OCI-LY7 (cell line): Measurements from ENCODE around the gene CCDC78.
"Not testable (repeated sequence)": the region's sequence is repeated elsewhere in the genome, so short reads cannot be mapped to it uniquely, and the experiment has no call there.

Experiments
- EZH2phosphoT487 ChIP-seq: fragments of 200-600 bp; sonication (generic); IDR thresholded peaks from 2 replicates; pipeline ENCODE4 v1.6.1; 2018; ENCODE audit warnings: low read depth, borderline replicate concordance, mild to moderate bottlenecking, mixed run types, antibody characterized with exemption, low read length, moderate library complexity, mixed read lengths
- TF ChIP-seq, protein P1 (sequence below): fragments of 200-600 bp; sonication (generic); conservative IDR thresholded peaks from 2 replicates; pipeline ENCODE4 v1.5.1; 2014; ENCODE audit warnings: mild to moderate bottlenecking, antibody characterized with exemption, low read length, moderate library complexity, mixed read lengths

DNA sequence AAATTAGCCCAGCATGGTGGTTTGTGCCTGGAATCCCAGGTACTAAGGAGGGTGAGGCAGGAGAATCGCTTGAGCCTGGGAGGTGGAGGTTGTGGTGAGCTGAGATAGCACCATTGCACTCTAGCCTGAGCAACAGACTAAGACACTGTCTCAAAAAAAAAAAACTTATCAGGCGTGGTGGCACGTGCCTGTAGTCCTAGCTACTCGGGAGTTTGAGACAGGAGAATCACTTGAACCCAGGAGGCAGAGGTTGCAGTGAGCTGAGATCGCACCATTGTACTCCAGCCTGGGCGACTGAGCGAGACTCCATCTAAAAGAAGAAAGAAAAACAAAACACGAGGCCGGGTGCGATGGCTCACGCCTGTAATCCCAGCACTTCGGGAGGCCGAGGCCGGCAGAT, 16.7 kb upstream of the CCDC78 start:
- TF ChIP-seq, protein P1, sequence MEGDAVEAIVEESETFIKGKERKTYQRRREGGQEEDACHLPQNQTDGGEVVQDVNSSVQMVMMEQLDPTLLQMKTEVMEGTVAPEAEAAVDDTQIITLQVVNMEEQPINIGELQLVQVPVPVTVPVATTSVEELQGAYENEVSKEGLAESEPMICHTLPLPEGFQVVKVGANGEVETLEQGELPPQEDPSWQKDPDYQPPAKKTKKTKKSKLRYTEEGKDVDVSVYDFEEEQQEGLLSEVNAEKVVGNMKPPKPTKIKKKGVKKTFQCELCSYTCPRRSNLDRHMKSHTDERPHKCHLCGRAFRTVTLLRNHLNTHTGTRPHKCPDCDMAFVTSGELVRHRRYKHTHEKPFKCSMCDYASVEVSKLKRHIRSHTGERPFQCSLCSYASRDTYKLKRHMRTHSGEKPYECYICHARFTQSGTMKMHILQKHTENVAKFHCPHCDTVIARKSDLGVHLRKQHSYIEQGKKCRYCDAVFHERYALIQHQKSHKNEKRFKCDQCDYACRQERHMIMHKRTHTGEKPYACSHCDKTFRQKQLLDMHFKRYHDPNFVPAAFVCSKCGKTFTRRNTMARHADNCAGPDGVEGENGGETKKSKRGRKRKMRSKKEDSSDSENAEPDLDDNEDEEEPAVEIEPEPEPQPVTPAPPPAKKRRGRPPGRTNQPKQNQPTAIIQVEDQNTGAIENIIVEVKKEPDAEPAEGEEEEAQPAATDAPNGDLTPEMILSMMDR, result not testable (repeated sequence)
- TF ChIP-seq EZH2phosphoT487, result not testable (repeated sequence)
